ENCODE data around the gene PELI3.

DNA sequence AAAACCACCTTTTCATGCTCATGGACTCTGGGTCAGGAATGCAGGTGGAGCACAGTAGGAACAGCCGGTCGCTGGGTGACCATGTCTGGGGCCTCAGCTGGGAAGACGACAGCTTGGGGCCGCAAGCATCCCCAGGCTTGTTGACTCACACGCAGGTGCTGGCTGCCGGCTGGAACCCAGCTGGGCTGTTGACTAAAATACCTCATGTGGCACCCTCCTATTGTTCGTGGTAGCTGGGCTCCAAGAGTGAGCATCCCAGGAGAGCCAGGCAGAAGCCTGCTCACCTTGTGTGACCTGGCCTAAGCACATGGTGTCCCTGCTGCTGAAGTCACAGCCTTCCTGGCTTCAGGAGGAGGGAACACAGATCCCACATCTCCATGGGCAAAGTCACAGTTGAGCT is 22.9 kb downstream of the PELI3 start:
- TF ChIP-seq SIN3A (IDR thresholded peaks at IDR 0.05; ENCODE audit: borderline replicate concordance, insufficient read depth, low read length) (no peak), TAF1 (IDR thresholded peaks at IDR 0.05; ENCODE audit: borderline replicate concordance, insufficient read depth, low read length) (no peak)

Measured in PFSK-1 (cell line).